Liver (tissue), 9 donors: Measurements from ENCODE around the gene OXNAD1. TPM values are rescaled to one million over a fixed set of nuclear protein-coding genes. Genes with fewer than 3 reads are reported as not detected.

Experiments
- DNase-seq: peaks from one replicate; pipeline ENCODE4 v3.0.0-alpha.2; 2017; ENCODE audit warnings: low spot score
- H3K27ac ChIP-seq, 2 donors: one replicate each; pipeline ENCODE4 v1.7.0; 2013; ENCODE audit warnings: inconsistent platforms in 2 of 2, low read length in 2 of 2, control low read depth in 1 of 2, low read depth in 1 of 2, mild to moderate bottlenecking in 1 of 2
- H3K27me3 ChIP-seq, 4 donors: one replicate each; pipeline versions ENCODE4 v1.6.1 to v1.7.0; 2013; ENCODE audit warnings: low read length in 3 of 4, inconsistent platforms in 1 of 4, mild to moderate bottlenecking in 1 of 4, moderate library complexity in 1 of 4; ENCODE audit not compliant: control insufficient read depth in 4 of 4, insufficient read depth in 4 of 4
- H3K36me3 ChIP-seq, 4 donors: one replicate each; pipeline versions ENCODE4 v1.6.1 to v1.7.0; 2013; ENCODE audit warnings: low read length in 3 of 4, mild to moderate bottlenecking in 3 of 4, low read depth in 1 of 4, moderate library complexity in 1 of 4; ENCODE audit not compliant: control insufficient read depth in 4 of 4, insufficient read depth in 3 of 4
- H3K4me1 ChIP-seq, 4 donors: one replicate each; pipeline versions ENCODE4 v1.6.1 to v1.7.0; 2013; ENCODE audit warnings: low read length in 3 of 4, mild to moderate bottlenecking in 3 of 4, moderate library complexity in 1 of 4; ENCODE audit not compliant: control insufficient read depth in 4 of 4, insufficient read depth in 4 of 4
- H3K4me3 ChIP-seq, 3 donors: one replicate each; pipeline versions ENCODE4 v1.6.1 to v1.7.0; 2013; ENCODE audit warnings: low read length in 3 of 3, control low read depth in 1 of 3, low read depth in 1 of 3, mild to moderate bottlenecking in 1 of 3
- H3K9ac ChIP-seq, 2 donors: one replicate each; pipeline ENCODE4 v1.7.0; 2013; ENCODE audit warnings: low read length in 2 of 2, mild to moderate bottlenecking in 2 of 2, moderate library complexity in 2 of 2, control low read depth in 1 of 2, low read depth in 1 of 2
- H3K9me3 ChIP-seq, 4 donors: one replicate each; pipeline versions ENCODE4 v1.6.1 to v1.7.0; 2013; ENCODE audit warnings: low read length in 3 of 4; ENCODE audit not compliant: control insufficient read depth in 4 of 4
- ATF3 ChIP-seq: IDR thresholded peaks from 2 replicates; pipeline ENCODE4 v1.6.1; 2016; ENCODE audit warnings: antibody characterized with exemption
- EGR1 ChIP-seq, 2 donors: IDR thresholded peaks; 2 replicates each; pipeline ENCODE4 v1.6.1; 2016 to 2018; ENCODE audit warnings: antibody characterized with exemption in 2 of 2, low read depth in 2 of 2
- FOXA1 ChIP-seq: IDR thresholded peaks from 2 replicates; pipeline ENCODE4 v1.6.1; 2016; ENCODE audit warnings: antibody characterized with exemption
- FOXA2 ChIP-seq: IDR thresholded peaks from 2 replicates; pipeline ENCODE4 v1.6.1; 2016; ENCODE audit warnings: antibody characterized with exemption
- GABPA ChIP-seq, 2 donors: IDR thresholded peaks in 1 of 2; conservative IDR thresholded peaks in 1 of 2; 2 replicates each; pipeline ENCODE4 v1.6.1; 2016; ENCODE audit warnings: antibody characterized with exemption in 2 of 2, mild to moderate bottlenecking in 1 of 2, moderate library complexity in 1 of 2
- HNF4A ChIP-seq, 2 donors: conservative IDR thresholded peaks; 2 replicates each; pipeline ENCODE4 v1.6.1; 2016; ENCODE audit warnings: antibody characterized with exemption in 2 of 2, mild to moderate bottlenecking in 2 of 2
- HNF4G ChIP-seq: IDR thresholded peaks from 2 replicates; pipeline ENCODE4 v1.6.1; 2016; ENCODE audit warnings: antibody characterized with exemption
- JUND ChIP-seq, 2 donors: IDR thresholded peaks; 2 replicates each; pipeline ENCODE4 v1.6.1; 2016; ENCODE audit warnings: antibody characterized with exemption in 2 of 2
- NR2F2 ChIP-seq: IDR thresholded peaks from 2 replicates; pipeline ENCODE4 v1.6.1; 2016; ENCODE audit warnings: antibody characterized with exemption
- RAD21 ChIP-seq, 2 donors: IDR thresholded peaks; 2 replicates each; pipeline ENCODE4 v1.6.1; 2016; ENCODE audit warnings: antibody characterized with exemption in 2 of 2, mild to moderate bottlenecking in 2 of 2
- REST ChIP-seq: IDR thresholded peaks from 2 replicates; pipeline ENCODE4 v1.6.1; 2016; ENCODE audit warnings: antibody characterized with exemption, mild to moderate bottlenecking
- RXRA ChIP-seq, 2 donors: IDR thresholded peaks; 2 replicates each; pipeline ENCODE4 v1.6.1; 2017 to 2018; ENCODE audit warnings: antibody characterized with exemption in 2 of 2, mild to moderate bottlenecking in 1 of 2
- SP1 ChIP-seq: IDR thresholded peaks from 2 replicates; pipeline ENCODE4 v1.6.1; 2018; ENCODE audit warnings: antibody characterized with exemption, mild to moderate bottlenecking
- TAF1 ChIP-seq: conservative IDR thresholded peaks from 2 replicates; pipeline ENCODE4 v1.6.1; 2016; ENCODE audit warnings: antibody characterized with exemption, mild to moderate bottlenecking
- YY1 ChIP-seq: IDR thresholded peaks from 2 replicates; pipeline ENCODE4 v1.6.1; 2016; ENCODE audit warnings: antibody characterized with exemption, mild to moderate bottlenecking
- ZBTB33 ChIP-seq: IDR thresholded peaks from 2 replicates; pipeline ENCODE4 v1.6.1; 2016; ENCODE audit warnings: antibody characterized with exemption
- WGBS: extraction: QIAGEN DNeasy Blood & Tissue Kit; methylation state at CpG from one replicate; pipeline ENCODE4 v1.1.7; 2013; 5-methylcytosine and 5-hydroxymethylcytosine counted together
- polyA plus RNA-seq, 2 donors: library from polyadenylated mRNA; stranded (reverse) in 1 of 2; unstranded in 1 of 2; fragments of 200-250 nt in 1 of 2; fragments of >200 nt in 1 of 2; fragmentation: Nextera tagmentation in 1 of 2; extraction: Ambion mirVana in 1 of 2; gene quantifications; one replicate each; pipeline versions ENCODE4 v1.2.1 to v1.2.3, GENCODE V29; 2013 to 2015
- total RNA-seq, 2 donors: library from RNA; depleted of rRNA; stranded (reverse); fragments of >200 nt; gene quantifications; one replicate each; pipeline ENCODE4 v1.2.3, GENCODE V29; 2014
- TF ChIP-seq, protein P1 (sequence below): fragments of 150-350 bp; IDR thresholded peaks from 2 replicates; pipeline ENCODE4 v1.5.1; 2017; ENCODE audit warnings: improper control_type of control experiment, low read depth, low read length; ENCODE audit not compliant: missing input control
- TF ChIP-seq, protein P2 (sequence below): IDR thresholded peaks from 2 replicates; pipeline ENCODE4 v1.6.1; 2016; ENCODE audit warnings: antibody characterized with exemption
- donor health status: healthy.
- donor health status: healthy.
- donor health status: healthy.
- donor health status: healthy.
- donor health status: healthy.

OXNAD1 gene
- total and polyA plus RNA-seq, 4 donors = 9.3 to 24.6 (median 14.1) TPM

- TF ChIP-seq FOXA2 (no peak), HNF4A (conservative IDR thresholded peaks at IDR 0.05) (no peak), TAF1 (no peak), ZBTB33 (no peak), YY1 (no peak), NR2F2 (no peak), SP1 (no peak), RXRA (IDR thresholded peaks at IDR 0.05) (no peak), JUND (IDR thresholded peaks at IDR 0.05) (no peak), FOXA1 (no peak), HNF4G (no peak), GABPA (IDR thresholded peaks at IDR 0.05 in 1 of 2, conservative IDR thresholded peaks at IDR 0.05 in 1 of 2) (no peak), RAD21 (IDR thresholded peaks at IDR 0.05) (no peak), ATF3 (no peak), EGR1 (IDR thresholded peaks at IDR 0.05; ENCODE audit: low read depth in 2 of 2) (no peak), REST (no peak)
- TF ChIP-seq, protein P1, sequence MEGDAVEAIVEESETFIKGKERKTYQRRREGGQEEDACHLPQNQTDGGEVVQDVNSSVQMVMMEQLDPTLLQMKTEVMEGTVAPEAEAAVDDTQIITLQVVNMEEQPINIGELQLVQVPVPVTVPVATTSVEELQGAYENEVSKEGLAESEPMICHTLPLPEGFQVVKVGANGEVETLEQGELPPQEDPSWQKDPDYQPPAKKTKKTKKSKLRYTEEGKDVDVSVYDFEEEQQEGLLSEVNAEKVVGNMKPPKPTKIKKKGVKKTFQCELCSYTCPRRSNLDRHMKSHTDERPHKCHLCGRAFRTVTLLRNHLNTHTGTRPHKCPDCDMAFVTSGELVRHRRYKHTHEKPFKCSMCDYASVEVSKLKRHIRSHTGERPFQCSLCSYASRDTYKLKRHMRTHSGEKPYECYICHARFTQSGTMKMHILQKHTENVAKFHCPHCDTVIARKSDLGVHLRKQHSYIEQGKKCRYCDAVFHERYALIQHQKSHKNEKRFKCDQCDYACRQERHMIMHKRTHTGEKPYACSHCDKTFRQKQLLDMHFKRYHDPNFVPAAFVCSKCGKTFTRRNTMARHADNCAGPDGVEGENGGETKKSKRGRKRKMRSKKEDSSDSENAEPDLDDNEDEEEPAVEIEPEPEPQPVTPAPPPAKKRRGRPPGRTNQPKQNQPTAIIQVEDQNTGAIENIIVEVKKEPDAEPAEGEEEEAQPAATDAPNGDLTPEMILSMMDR = no peak
- TF ChIP-seq, protein P2, sequence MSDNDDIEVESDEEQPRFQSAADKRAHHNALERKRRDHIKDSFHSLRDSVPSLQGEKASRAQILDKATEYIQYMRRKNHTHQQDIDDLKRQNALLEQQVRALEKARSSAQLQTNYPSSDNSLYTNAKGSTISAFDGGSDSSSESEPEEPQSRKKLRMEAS = no peak
- no peaks in the 10 kb centered on the region for H3K9me3 ChIP-seq
Measured at GRCh38 chr3:16216373-16216935, 48.6 kb upstream of the OXNAD1 start.

More at GRCh38 chr3:16216373-16216935, 48.6 kb upstream of the OXNAD1 start:
- no peak overlapping the region for H3K4me3 ChIP-seq
- no peaks in the 10 kb centered on the region for H3K27me3 ChIP-seq
- H3K4me1 ChIP-seq = no peaks in the 10 kb centered on the region
- H3K27ac ChIP-seq = no peak overlapping the region
- DNase-seq = no peak
- H3K9ac ChIP-seq = no peak overlapping the region
- 94% methylated on average over 17 of the region's 17 CpGs for WGBS
- no peaks in the 10 kb centered on the region for H3K36me3 ChIP-seq
